DND-41 (cell line): ENCODE results near the gene CELA1.

ENCODE experiments used
- CTCF ChIP-seq: IDR thresholded peaks from 2 replicates; pipeline ENCODE4 v1.5.1; 2012; ENCODE audit warnings: borderline replicate concordance, low read length, moderate library complexity, mild to moderate bottlenecking; ENCODE audit not compliant: poor library complexity, severe bottlenecking; ENCODE audit errors: extremely low read depth
- EZH2 ChIP-seq: IDR thresholded peaks from 3 replicates; pipeline ENCODE4 v1.6.1; 2012; ENCODE audit warnings: borderline replicate concordance, low read depth, mild to moderate bottlenecking, moderate library complexity, low read length, inconsistent platforms; ENCODE audit not compliant: severe bottlenecking

GRCh38 chr12:51388069-51388799 lies 41.8 kb upstream of the CELA1 start:
- TF ChIP-seq EZH2 (no peak), CTCF (no peak)
